K562 (cell line): ENCODE results near the gene DPEP3. TPM values are rescaled to one million over a fixed set of nuclear protein-coding genes. Genes with fewer than 3 reads are reported as not detected.
A peak's percentile ranks its signal among the peaks of the same experiment; 100 is the strongest.

ENCODE experiments used
- IRF9 ChIP-seq: fragments of 450-650 bp; IDR thresholded peaks from 2 replicates; pipeline ENCODE4 v1.6.1; 2016; ENCODE audit warnings: missing biosample characterization, missing genetic modification characterization
- PHF8 ChIP-seq: fragments of 200-600 bp; sonication (generic); IDR thresholded peaks from 2 replicates; pipeline ENCODE4 v1.6.1; 2012; ENCODE audit warnings: mixed run types, mild to moderate bottlenecking, inconsistent platforms, low read length, moderate library complexity, borderline replicate concordance
- RNF2 ChIP-seq: sonication (generic); IDR thresholded peaks from 2 replicates; pipeline ENCODE4 v1.6.1; 2016
- ZNF407 ChIP-seq: fragments of 450-650 bp; IDR thresholded peaks from 2 replicates; pipeline ENCODE4 v1.6.1; 2016; ENCODE audit warnings: low read depth
- polyA plus RNA-seq, 8 experiments: library from polyadenylated mRNA; depleted of rRNA in 4 of 8; stranded (reverse) in 5 of 8; unstranded in 3 of 8; fragments of >200 nt; fragmentation: Nextera tagmentation in 2 of 8; fragmentation: Illumina TruSeq in 1 of 8; extraction: Ambion mirVana in 2 of 8; extraction: Trizol in 1 of 8; gene quantifications; 2 replicates each; pipeline versions ENCODE4 v1.2.1 to v1.2.3, GENCODE V29; 2011 to 2014; ENCODE audit warnings: inconsistent platforms in 1 of 8, missing spikeins in 1 of 8
- total RNA-seq, 7 experiments: library from RNA; depleted of rRNA in 6 of 7; stranded (reverse); fragments of >200 nt in 6 of 7; fragmentation: Illumina TruSeq in 2 of 7; extraction: Trizol in 2 of 7; gene quantifications; 2 replicates each; pipeline versions ENCODE4 v1.2.1 to v1.2.3, GENCODE V29; 2011 to 2021; ENCODE audit warnings: low replicate concordance in 1 of 7
- TF ChIP-seq, protein P1 (sequence below), 2 experiments: fragments of 450-650 bp; IDR thresholded peaks; 2 replicates each; pipeline ENCODE4 v1.6.1; 2016; ENCODE audit warnings: mild to moderate bottlenecking in 2 of 2, borderline replicate concordance in 1 of 2, low read depth in 1 of 2, moderate library complexity in 1 of 2
- TF ChIP-seq, protein P2 (sequence below): fragments of 250-450 bp; sonication (Bioruptor Pico); IDR thresholded peaks from 2 replicates; pipeline ENCODE4 v1.8.0; 2021; ENCODE audit warnings: borderline replicate concordance, mild to moderate bottlenecking, moderate library complexity; ENCODE audit not compliant: poor library complexity, severe bottlenecking

DPEP3 gene
- total and polyA plus RNA-seq, 9 of the 15 experiments (the other 6 are each of a cell fraction or from before 2014, with no cell fraction given) = not detected

- TF ChIP-seq, protein P1, sequence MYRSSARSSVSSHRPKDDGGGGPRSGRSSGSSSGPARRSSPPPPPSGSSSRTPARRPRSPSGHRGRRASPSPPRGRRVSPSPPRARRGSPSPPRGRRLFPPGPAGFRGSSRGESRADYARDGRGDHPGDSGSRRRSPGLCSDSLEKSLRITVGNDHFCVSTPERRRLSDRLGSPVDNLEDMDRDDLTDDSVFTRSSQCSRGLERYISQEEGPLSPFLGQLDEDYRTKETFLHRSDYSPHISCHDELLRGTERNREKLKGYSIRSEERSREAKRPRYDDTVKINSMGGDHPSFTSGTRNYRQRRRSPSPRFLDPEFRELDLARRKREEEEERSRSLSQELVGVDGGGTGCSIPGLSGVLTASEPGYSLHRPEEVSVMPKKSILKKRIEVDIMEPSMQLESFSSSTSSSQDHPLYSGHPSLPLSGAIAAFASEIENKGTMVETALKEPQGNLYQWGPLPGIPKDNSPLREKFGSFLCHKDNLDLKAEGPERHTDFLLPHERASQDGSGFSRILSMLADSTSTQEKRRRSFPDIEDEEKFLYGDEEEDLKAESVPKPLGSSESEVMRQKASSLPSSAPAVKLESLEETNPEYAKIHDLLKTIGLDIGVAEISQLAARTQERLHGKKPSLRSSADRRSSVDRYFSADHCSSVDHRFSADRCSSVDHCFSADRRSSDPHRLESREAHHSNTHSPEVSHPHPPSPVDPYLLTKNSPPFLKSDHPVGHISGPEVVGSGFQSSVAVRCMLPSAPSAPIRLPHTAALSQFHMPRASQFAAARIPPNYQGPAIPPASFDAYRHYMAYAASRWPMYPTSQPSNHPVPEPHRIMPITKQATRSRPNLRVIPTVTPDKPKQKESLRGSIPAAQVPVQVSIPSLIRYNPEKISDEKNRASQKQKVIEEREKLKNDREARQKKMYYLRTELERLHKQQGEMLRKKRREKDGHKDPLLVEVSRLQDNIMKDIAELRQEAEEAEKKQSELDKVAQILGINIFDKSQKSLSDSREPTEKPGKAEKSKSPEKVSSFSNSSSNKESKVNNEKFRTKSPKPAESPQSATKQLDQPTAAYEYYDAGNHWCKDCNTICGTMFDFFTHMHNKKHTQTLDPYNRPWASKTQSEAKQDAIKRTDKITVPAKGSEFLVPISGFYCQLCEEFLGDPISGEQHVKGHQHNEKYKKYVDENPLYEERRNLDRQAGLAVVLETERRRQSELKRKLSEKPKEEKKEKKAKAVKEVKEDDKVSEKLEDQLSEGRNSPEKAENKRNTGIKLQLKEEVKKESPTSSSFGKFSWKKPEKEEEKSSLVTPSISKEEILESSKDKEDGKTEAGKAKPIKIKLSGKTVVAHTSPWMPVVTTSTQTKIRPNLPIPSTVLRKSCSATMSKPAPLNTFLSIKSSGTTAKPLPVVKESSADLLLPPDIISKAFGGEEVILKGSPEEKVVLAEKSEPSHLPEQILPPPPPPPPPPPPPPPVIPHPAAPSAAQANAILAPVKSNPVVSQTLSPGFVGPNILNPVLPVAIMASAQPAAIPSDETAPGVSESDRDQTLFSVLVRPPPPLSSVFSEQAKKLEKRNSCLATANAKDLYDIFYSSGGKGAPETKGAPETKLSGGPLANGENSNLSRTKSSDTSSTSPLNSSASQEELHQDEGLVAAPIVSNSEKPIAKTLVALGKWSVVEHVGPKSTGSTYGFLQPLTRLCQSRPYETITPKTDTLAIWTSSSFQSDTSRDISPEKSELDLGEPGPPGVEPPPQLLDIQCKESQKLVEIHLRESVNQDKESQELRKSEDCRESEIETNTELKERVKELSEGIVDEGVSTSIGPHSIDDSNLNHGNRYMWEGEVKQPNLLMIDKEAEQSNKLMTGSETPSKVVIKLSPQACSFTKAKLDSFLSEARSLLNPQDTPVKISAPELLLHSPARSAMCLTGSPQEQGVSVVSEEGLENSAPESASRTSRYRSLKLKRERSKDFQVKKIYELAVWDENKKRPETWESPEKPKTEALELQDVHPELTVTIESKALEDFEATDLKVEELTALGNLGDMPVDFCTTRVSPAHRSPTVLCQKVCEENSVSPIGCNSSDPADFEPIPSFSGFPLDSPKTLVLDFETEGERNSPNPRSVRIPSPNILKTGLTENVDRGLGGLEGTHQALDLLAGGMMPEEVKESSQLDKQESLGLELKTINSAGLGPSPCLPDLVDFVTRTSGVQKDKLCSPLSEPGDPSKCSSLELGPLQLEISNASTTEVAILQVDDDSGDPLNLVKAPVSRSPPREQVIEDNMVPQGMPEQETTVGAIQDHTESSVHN (IDR thresholded peaks at IDR 0.05; ENCODE audit: borderline replicate concordance in 1 of 2, low read depth in 1 of 2) = no peak
- peak; percentile 60; the same call in 1 of the 2 replicates for TF ChIP-seq RNF2
- peak; percentile 99 for TF ChIP-seq ZNF407
- TF ChIP-seq PHF8 = peak; percentile 95; the same call in 1 of the 2 replicates
- TF ChIP-seq IRF9 = no peak
- TF ChIP-seq, protein P2, sequence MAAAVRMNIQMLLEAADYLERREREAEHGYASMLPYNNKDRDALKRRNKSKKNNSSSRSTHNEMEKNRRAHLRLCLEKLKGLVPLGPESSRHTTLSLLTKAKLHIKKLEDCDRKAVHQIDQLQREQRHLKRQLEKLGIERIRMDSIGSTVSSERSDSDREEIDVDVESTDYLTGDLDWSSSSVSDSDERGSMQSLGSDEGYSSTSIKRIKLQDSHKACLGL (CRISPR knock-in tag) = peak; percentile 4
These were observed 42.6 kb upstream of the DPEP3 start, which contains the start of the genes DDX28 and DUS2 (continued) for GRCh38 chr16:68022728-68023537.
